Smooth muscle cell of the brain vasculature (primary cell): Measurements from ENCODE around the gene ZNF473.
A peak's percentile ranks its signal among the peaks of the same experiment; 100 is the strongest.

ENCODE experiments used
- DNase-seq: peaks from one replicate; pipeline ENCODE4 v3.0.0-alpha.2; 2012; ENCODE audit warnings: low read depth, low spot score

Gene ZNF473

DNA sequence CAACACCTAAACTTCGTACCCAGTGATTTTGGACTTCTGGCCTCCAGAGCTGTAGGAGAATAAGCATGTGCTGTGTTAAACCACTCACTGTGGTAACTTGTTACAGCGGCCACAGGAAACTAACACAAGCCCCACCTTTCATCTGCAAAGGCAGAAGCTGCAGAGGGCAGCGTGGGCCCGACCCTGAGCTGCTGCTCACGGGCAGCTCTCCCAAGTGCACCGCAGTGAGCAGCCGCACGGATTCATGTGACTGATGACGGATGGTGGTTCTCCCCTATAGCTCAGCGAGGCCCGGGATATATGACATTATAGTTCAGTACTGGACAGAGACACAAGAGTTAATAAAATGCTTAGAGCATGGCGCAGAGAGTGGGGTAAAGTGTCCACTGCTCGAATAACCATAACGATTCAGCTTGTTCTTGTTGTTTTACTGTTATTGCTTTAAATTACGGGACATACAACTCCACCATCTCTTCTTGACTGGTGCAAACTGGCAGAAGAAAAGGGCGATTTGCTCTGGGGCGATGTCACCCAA, 22.5 kb upstream of the ZNF473 start:
- DNase-seq, result no peak

DNA sequence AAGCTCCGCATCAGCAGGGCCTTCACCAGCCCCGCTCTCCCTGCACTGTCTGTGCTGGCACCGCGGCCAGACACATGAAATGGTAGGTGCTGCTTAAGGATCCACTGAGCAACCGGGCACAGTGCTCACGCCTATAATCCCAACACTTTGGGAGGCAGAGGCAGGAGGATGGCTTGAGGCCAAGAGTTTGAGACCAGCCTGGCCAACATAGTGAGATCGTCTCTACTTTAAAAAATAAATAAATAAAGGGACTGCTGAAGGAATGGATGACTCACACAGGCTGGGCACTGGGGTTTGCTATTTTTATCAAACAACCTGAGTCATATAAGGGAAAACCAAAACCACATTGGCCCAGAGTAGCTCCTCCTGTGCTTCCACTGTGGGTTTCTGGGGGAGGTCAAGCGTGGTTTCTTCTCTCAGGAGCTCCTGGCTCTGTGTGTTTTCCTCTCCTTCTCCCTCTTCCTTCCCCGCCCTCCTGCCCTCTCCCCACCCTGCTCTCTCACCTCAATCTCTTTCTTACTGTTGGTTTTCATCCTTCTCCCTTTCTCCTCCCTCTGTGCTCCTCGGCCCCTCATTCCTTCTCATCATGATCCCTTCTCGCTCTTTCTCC, 21.9 kb upstream of the ZNF473 start:
- peak; percentile 56 for DNase-seq

DNA sequence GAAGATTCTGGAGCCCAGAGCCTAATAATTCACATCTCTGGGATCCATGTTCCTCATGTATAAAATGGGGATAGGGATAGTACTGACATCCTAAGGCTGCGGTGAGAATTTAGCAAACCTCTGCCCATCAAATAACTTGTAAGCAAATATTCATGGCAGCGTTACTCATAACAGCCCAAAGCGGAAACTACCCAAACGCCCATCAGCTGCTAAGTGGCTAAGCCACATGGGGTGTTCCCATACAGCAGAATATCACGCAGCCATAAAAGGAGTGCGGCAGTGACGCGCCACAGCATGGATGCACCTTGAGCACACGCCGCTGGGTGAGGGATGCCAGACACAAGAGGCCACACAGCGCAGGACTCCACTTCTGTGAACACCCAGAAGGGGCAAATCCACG, 20.4 kb upstream of the ZNF473 start:
- no peak for DNase-seq

DNA sequence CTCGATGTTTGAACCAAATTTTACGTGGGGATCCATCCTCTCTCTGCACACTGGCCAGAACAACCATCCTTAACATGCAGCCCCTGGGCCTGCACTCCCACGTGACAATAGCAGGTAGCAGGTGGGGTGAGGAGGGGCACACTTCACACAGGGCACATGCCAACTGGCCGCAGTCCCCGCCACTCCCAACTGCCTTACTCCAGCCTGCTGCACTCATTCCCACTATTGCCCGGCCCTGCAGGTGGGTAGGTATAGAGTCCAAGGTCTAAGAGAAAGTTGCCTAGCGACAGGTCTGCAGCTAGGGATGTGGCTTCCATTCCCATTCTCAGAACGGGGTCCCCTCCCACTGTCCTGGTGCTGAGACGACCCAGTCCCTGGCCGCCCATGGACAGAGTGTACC, 18.6 kb upstream of the ZNF473 start:
- DNase-seq, result no peak

DNA sequence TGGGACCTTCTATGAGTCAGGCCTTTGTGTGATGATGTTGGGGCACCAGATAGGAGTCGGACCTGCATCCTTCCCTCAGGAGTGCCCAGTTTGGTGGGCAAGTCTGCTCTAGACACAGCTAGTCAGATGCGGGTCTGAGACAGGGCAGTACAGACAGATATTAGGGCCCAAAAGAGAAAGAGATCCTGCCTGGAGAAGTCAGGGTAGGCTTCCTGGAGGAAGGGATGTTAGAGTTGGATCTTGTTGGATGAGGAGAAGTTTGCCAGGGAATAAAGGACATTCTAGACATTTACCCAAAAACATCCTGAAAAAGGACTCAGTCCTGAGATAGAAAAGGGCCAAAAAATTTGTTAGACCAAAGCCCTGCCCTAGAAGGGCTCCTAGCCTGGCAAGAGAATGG, 17.9 kb upstream of the ZNF473 start:
- DNase-seq, result no peak

DNA sequence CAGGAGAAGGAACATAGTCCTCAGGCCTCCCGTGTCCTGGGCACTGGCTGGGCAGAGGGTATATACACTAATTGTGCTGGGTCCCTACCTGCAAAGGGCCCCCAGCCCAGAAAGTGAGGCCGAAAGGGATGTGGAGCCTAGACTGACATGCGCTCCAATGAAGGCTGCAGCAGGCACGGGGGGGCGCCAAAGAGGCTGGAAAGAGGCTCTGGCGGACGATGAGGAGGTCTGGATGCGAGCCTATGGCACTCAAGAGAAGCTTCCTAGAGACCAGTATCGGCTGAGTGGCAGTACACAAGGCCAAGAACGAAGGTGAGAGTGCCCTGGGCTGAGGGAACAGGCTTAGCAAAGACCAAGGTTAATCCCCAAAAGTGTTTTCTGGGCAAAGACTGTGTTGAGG, 17.3 kb upstream of the ZNF473 start:
- no peak for DNase-seq

DNA sequence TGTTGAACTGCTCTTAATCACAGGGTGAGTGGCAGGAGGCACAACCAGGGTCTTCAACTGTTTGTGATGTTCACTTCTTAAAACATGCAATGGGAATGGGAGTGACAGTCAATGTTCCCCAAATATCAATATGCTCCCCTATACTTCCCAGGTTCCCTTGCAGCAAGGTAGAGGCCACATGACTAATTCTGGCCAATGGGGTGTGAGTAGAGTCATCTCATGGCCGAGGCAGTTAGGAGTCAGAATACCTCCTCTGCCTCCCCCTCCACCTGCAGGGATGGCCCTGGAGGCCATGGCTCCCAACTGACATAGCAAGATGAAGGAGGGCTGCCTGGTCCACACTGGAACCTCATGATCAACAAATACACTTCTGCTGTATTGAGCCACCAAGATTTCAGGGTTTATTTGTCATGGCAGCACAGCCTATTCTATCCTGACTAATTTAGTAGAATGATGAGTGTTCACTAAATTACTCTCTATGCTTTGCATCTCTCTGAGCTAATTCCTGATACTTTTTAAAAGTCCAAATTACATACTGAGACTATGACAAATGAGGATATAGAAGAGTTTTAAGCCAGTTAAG, 9.5 kb upstream of the ZNF473 start:
- no peak for DNase-seq

DNA sequence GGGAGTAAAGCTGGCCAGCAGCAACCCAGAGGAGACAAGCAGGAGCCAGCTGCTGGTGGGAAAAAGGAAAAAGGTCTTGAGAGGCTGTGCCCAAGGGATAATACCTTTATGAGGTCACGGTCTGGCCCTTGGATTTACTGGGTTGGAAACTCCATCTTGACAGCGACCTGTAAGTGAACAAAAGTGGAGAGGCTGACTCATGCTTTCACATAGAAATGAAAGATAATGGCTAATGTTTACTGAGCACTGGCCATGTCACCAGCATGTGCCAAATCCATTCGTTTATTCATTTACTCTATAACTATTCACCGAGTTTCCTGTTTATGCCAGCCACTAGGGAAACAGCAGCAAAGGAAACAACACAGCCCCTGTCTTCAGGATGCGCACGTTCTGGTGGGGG, 5.3 kb upstream of the ZNF473 start:
- no peak for DNase-seq

DNA sequence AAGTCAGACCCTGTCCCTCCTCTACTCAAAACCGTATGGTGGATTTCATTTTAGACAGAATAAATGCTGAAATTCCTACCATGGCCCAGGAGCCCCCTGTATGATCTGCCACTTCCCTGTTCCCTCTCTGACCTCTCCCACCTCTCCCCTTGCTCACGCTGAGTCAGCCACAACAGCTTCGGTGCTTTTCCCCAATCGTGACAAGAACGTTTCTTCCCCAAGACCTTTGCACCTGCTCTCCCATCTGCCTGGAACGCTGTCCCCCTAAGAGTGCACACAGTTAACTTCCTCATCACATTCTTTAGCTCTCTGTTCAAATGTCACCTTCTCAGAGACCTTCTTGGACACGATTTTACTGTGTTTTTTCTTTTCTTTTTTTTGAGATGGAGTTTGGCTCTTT, 3.0 kb upstream of the ZNF473 start:
- DNase-seq, result no peak

DNA sequence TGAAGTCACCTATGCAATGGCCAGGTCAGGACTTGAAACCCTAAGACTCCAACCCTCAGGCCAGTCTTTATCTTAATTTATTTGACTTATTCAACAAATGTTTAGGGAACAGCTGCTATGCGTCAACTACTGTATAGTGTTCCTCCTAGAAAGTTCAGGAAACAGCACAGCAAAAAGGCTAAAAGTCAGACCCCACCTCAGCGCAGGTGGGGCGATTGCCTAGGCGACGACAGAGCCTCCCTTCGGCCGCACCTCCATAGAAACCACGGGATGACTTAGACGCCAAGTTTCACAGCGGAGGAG, 1.1 kb upstream of the ZNF473 start:
- no peak for DNase-seq

DNA sequence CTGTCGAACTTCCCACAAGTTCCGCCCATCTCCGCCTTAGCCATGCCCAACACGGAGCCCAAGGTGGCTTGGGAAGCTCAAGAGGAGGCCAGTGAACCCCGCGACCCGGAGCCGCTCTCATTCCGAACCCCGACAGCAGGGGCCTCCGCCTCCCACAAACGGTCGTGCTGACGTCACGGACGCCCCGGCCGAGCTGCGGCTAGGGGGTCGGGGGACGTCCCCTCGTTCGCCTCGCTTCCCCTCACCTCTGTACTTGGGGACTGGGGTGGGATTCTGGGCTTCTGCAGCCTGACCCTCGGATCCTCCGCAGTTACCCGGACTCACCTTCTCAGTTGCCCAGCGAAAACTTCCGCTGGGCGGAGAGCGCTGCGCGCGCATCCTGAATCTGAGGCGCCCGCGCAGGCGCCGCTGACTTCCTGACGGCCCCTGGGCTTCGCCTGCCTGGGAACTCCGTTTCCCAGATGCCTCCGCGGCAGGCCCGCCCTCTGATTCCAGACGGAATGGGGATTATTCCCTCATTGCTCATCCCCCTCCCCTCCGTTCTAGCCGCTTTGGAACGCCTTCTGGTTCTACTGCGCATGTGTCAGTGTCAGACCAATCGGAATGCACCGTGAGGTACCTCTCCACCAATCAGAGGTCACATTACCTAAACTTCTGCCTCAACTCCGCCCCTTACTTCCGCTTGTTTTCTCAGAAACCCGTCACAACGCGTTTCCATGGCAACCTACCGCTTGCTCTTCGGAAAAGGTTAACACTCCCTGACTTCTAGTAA, 597 bp upstream of the ZNF473 start, which contains the start of gene VRK3:
VRK3 (minus strand) TSS at position 351 of the 772 bp plus-strand sequence. CDS start 9,210 bp downstream, outside the sequence.
- DNase-seq, result peak; percentile 99

DNA sequence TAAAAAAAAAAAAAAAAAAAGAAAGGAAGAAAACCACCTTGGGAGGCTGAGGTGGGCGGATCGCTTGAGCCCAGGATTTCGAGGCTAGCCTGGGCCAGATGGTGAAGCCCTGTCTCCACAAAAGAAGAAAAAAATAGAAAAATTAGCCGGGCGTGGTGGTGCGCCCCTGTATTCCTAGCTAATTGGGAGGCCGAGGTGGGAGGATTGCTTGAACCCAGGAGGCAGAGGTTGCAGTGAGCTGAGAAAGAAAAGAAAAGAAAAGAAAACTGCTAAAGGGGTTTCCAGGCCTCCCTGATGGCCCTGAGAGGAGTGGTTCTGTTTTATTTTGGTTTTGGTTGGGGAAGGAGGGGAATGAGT, 723 bp downstream of the ZNF473 start:
- no peak for DNase-seq

DNA sequence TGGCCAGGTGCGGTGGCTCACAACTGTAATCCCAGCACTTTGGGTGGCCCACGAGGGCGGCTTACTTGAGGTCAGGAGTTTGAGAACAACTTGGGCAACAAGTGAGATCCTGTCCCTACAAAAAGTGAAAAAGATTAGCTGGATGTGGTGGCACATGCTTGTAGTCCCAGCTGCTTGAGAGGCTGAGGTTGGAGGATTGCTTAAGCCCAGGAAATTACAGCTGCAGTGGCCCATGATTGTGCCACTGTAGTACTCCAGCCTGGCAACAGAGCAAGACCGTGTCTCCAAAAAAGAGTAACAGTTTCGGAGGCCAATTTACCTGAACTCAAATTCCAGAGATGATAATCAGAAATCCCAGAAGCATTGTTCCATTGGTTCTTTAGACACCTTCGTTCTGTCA, 4.4 kb downstream of the ZNF473 start:
- no peak for DNase-seq

DNA sequence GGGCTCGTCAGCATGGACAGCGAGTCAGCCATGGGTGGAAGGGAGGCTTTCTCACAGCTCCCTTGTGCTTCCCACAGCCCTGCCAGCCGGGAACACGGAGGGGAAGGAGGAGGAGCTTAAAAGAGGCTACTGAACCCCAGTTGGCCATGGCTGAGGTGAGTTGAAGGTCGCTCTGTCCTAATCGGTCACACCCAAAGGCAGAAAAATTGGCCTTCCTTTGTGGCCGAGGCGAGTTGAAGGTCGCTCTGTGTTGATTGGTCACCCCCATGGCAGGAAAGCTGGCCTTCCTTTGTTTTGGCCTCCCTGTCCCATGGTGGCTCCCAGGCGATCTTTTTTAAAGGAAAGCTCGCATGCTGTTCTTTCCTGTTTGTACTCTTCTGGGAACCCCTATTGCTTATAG, 5.1 kb downstream of the ZNF473 start:
- no peak for DNase-seq

DNA sequence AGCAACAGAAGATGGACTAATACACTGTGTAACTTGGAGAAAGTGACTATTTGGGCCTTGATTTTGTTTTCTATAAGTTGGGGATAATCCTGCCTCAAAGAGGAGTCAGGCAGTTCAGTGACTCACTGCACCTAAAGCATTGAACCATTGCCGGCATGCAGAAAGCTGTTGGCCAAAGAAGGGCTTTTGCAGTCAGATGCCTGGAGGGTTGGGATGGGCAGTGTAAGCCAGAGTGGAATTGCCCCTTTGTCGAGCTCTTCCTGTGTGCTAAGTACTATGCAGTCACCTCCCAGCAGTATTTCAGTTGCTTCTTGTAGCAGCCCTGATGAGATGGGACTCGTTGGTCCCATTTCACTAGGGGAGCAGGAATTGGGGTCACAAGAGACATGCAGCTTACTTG, 11.1 kb downstream of the ZNF473 start:
- no peak for DNase-seq

DNA sequence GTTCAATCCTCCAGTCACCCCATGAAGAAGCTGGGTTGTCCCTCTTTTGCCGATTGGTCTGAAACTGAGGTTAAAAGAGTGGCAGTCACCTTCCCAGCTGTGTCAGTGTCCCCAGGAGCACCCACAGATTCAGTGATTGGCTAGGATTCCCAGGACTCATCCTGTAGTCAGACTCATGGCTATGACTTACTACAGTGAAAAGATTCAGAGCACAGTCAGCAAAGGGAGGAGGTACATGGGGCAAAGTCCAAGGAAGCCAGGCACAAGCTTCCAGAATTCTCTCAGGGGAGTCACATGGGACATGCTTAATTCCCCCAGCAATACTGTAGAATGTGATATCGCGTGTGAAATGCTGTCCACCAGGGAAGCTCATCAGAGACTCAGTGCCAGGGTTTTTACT, 14.2 kb downstream of the ZNF473 start:
- DNase-seq, result no peak

DNA sequence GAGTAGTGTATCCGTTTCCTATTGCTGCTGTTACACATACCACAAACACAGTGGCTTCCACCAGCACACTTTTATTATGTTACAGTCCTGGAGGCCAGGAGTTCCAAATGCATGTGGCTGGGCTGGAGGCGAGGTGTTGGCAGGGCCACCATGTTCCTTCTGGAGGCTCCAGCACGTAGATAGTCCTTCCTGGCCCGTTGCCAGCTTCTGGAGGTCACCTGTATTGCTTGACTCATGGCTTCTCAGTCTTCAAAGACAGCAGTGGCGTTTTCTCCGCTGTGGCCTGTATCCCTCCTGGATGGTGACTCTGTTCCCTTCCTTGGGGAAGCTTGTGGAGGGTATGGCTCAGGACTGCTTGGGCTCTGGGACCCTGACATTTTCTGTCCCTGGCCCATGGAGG, 15.2 kb downstream of the ZNF473 start:
- no peak for DNase-seq

DNA sequence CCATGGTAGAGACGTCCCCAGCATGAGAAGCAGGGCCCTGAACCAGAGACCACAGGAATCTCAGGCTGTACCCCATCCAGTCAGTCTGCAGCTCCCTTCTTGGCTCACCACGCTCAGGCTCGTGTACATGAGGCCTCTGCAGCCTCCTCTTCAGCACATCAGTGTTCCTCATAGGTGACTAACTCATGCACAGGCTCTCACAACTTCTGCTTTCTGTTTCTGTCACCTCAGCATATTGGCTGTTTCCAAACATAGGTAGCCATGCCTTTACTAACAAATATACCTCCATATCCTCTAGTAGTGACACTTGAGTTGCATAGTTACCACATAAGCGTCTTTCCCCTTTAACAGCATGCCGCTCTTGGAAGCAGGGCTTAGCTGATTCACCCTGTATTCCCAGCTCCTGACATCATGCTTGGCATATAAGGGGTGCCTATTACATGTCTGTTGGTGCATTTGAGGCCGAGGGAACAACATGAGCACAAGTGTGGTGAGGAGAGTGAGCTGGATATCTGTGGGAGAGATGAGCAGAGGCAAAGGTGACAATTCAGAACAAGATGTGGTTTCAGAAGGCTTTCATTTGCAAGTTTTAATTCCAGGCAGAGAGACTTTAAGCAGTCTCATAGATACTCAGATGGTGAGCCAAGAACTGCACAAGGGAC, 16.7 kb downstream of the ZNF473 start:
- no peak for DNase-seq

DNA sequence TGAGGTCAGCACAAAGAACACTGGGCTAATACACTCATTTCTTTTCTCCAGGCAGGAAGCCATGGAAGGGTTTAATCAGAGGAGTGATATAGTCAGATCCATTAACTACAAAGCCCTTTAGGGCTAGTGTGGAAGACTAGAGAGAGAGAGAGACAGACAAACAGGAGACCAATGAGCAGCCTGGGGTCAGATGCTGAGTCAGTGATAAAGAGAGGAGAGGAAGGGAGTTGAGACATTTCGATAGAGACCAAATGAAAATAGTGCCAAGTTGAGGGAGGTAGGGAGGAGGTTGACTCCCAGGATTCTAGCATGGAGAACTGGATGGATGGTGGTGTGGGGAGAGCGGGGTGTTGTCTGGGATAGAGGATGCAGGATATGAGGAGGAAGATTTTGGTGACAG, 18.2 kb downstream of the ZNF473 start:
- DNase-seq, result no peak

DNA sequence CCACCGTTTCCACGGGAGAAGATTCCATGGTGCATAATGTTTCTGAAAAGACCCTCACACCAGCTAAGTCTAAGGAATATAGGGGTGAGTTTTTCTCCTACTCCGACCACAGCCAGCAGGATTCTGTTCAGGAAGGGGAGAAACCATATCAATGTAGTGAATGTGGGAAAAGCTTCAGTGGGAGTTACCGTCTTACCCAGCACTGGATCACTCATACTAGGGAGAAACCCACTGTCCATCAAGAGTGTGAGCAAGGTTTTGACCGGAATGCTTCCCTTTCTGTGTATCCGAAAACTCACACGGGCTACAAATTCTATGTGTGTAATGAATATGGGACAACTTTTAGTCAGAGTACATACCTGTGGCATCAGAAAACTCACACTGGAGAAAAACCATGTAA, 19.1 kb downstream of the ZNF473 start:
- DNase-seq, result no peak

DNA sequence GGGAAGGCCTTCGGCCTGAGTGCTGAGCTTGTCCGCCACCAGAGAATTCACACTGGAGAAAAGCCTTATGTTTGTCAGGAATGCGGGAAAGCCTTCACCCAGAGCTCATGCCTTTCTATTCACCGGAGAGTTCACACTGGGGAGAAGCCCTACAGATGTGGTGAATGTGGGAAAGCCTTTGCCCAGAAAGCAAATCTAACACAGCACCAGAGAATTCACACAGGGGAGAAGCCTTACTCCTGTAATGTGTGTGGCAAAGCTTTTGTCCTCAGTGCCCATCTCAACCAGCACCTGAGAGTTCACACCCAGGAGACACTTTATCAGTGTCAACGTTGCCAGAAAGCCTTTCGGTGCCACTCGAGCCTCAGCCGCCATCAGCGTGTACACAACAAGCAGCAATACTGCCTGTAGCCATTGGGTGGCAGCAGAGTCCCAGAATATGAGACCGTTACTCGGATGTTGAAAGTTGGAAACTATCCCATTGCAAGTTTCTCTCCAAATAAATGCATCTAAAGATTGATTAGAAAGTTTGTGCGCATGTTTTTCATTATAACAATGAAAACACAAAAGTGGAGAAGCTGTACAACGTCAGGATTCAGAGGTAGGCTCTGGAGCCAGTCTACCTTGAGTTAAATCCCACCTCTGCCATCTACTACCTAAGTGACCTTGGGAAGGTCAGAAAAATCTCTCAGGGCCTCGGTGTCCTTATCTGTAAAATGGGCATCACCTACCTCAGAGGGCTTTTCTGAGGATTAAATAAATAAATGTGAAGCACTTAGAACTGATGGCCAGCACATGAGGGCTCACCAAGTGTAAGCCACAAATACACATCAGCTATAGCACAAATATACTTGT, 21.1 kb downstream of the ZNF473 start:
- DNase-seq, result no peak

DNA sequence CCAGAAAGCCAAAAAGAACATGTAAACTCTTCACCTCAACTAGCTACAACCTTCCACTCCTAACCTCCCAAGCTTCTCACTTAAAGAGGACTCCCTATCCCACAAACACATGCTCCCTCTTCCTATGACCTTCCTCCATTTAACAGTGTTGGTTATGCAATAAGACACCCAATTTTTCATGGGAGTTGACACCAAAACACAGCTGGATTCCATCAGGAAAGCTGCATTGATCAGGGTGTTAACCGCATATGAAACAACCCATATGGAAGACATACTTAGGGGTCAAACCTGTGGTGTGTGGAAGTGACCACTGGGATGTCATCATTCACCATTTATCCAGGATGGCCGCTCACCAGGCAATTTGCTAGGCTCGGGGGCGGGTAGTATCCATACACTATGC, 21.9 kb downstream of the ZNF473 start:
- DNase-seq, result no peak
